OCI-LY7 (cell line): ENCODE measurements around the gene GLCCI1.

Source experiments
- EZH2phosphoT487 ChIP-seq: fragments of 200-600 bp; sonication (generic); IDR thresholded peaks from 2 replicates; pipeline ENCODE4 v1.6.1; 2018; ENCODE audit warnings: low read depth, borderline replicate concordance, mild to moderate bottlenecking, mixed run types, antibody characterized with exemption, low read length, moderate library complexity, mixed read lengths
- TF ChIP-seq, protein P1 (sequence below): fragments of 200-600 bp; sonication (generic); conservative IDR thresholded peaks from 2 replicates; pipeline ENCODE4 v1.5.1; 2014; ENCODE audit warnings: mild to moderate bottlenecking, antibody characterized with exemption, low read length, moderate library complexity, mixed read lengths

DNA sequence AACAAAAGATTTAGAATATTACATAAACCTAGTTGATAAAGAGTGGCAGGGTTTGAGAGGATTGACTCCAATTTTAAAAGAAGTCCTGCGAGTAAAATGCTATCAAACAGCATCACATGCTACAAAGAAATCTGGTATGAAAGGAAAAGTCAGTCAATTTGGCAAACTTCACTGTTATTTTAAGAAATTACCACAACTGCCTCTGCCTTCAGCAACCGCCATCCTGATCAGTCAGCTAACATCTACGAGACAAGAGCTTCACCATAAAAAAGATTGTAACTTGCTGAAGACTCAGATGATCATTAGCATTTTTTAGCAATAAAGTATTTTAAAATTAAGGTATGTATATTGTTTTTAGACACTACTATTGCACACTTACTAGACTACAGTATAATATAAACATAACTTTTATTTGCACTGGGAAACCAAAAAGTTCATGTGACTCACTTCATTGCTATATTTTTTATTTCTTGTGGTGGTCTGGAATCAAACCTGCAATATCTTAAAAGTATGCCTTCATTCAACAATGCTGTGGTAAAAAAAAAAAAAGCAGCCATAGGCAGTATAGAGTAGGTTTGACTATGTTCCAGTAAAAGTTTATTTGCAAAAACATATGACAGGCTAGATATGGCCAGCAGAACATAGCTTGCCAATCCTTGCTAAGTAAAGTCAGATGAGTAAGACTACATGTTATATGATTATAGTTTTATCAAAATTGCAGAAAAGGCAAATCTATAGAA is 74.4 kb downstream of the GLCCI1 start:
- TF ChIP-seq, protein P1, sequence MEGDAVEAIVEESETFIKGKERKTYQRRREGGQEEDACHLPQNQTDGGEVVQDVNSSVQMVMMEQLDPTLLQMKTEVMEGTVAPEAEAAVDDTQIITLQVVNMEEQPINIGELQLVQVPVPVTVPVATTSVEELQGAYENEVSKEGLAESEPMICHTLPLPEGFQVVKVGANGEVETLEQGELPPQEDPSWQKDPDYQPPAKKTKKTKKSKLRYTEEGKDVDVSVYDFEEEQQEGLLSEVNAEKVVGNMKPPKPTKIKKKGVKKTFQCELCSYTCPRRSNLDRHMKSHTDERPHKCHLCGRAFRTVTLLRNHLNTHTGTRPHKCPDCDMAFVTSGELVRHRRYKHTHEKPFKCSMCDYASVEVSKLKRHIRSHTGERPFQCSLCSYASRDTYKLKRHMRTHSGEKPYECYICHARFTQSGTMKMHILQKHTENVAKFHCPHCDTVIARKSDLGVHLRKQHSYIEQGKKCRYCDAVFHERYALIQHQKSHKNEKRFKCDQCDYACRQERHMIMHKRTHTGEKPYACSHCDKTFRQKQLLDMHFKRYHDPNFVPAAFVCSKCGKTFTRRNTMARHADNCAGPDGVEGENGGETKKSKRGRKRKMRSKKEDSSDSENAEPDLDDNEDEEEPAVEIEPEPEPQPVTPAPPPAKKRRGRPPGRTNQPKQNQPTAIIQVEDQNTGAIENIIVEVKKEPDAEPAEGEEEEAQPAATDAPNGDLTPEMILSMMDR: no peak
- TF ChIP-seq EZH2phosphoT487: no peak
